ENCODE data around the gene ABCG4.

GRCh38 chr11:119108146-119108856 is 40.6 kb upstream of the ABCG4 start:
- TF ChIP-seq CTCF (IDR thresholded peaks at IDR 0.05) (no peak), POLR2A (IDR thresholded peaks at IDR 0.05) (no peak)
